T-cell (primary cell): ENCODE measurements around the gene TFB1M. TPM values are rescaled to one million over a fixed set of nuclear protein-coding genes. Genes with fewer than 3 reads are reported as not detected.

Experiments
- ATAC-seq, 4 experiments: fragments of 200-7000 bp in 3 of 4; fragments of 150-1000 bp in 1 of 4; cut with Tn5 transposase; replicated peaks in 1 of 4; 1 replicate in 3 of 4; 2 replicates in 1 of 4; pipeline ENCODE4 v1.10.0; 2021; ENCODE audit warnings: moderate library complexity in 3 of 4, mild to moderate bottlenecking in 2 of 4, moderate number of reproducible peaks in 1 of 4
- CTCF ChIA-PET, 2 donors: fragments of 300-600 bp; sonication (Branson Sonifier 250); formaldehyde crosslinking; loops; one replicate each; lab custom pipeline; 2022; ENCODE audit warnings: antibody characterized with exemption in 2 of 2; lab: Charles Lee
- POLR2A ChIA-PET, 2 donors: fragments of 300-600 bp; sonication (Branson Sonifier 250); formaldehyde crosslinking; loops; one replicate each; lab custom pipeline; 2022; ENCODE audit warnings: antibody characterized with exemption in 2 of 2; lab: Charles Lee
- DNase-seq, 35 experiments: peaks; one replicate each; pipeline versions ENCODE4 v3.0.0 to v3.0.0-alpha.2; 2013 to 2023
- H3K27ac ChIP-seq: one replicate; pipeline ENCODE4 v1.5.1; 2013; ENCODE audit warnings: low read length
- H3K27me3 ChIP-seq, 2 experiments: replicated peaks in 1 of 2; 1 replicate in 1 of 2; 2 replicates in 1 of 2; pipeline versions ENCODE4 v1.6.1 to v1.7.0; 2013; ENCODE audit warnings: low read length in 1 of 2, mixed read lengths in 1 of 2; ENCODE audit not compliant: control insufficient read depth in 2 of 2, insufficient read depth in 2 of 2; ENCODE audit errors: extremely low read depth in 1 of 2
- H3K36me3 ChIP-seq, 2 donors: 1 replicate in 1 of 2; 2 replicates in 1 of 2; pipeline versions ENCODE4 v1.6.1 to v1.7.0; 2013; ENCODE audit warnings: low read length in 1 of 2; ENCODE audit not compliant: control insufficient read depth in 2 of 2, insufficient read depth in 1 of 2; ENCODE audit errors: extremely low read depth in 1 of 2
- H3K4me1 ChIP-seq, 2 experiments: 1 replicate in 1 of 2; 2 replicates in 1 of 2; pipeline versions ENCODE4 v1.6.1 to v1.7.0; 2013; ENCODE audit warnings: low read length in 2 of 2, mixed read lengths in 1 of 2; ENCODE audit not compliant: insufficient read depth in 2 of 2, control insufficient read depth in 1 of 2; ENCODE audit errors: extremely low read depth in 1 of 2
- H3K4me3 ChIP-seq, 2 donors: 1 replicate in 1 of 2; 2 replicates in 1 of 2; pipeline versions ENCODE4 v1.5.1 to v1.7.0; 2013; ENCODE audit warnings: mild to moderate bottlenecking in 2 of 2, low read length in 1 of 2, moderate library complexity in 1 of 2; ENCODE audit not compliant: control insufficient read depth in 1 of 2; ENCODE audit errors: extremely low read depth in 1 of 2
- H3K9me3 ChIP-seq: 2 replicates; pipeline ENCODE4 v1.7.0; 2013
- H3K27ac Mint-ChIP-seq, 2 donors: one replicate each; pipeline ENCODE4 v1.8.0; 2020 to 2021; ENCODE audit warnings: mild to moderate bottlenecking in 2 of 2, mixed read lengths in 2 of 2
- H3K27me3 Mint-ChIP-seq, 2 donors: one replicate each; pipeline ENCODE4 v1.8.0; 2021 to 2022; ENCODE audit warnings: mixed read lengths in 2 of 2
- H3K36me3 Mint-ChIP-seq: one replicate; pipeline ENCODE4 v1.8.0; 2021; ENCODE audit warnings: mixed read lengths
- H3K4me1 Mint-ChIP-seq, 3 donors: one replicate each; pipeline ENCODE4 v1.8.0; 2020 to 2022; ENCODE audit warnings: mixed read lengths in 3 of 3, mild to moderate bottlenecking in 1 of 3
- H3K4me3 Mint-ChIP-seq, 3 donors: one replicate each; pipeline ENCODE4 v1.8.0; 2020 to 2022; ENCODE audit warnings: mild to moderate bottlenecking in 3 of 3, mixed read lengths in 3 of 3, moderate library complexity in 3 of 3
- H3K9me3 Mint-ChIP-seq, 3 donors: one replicate each; pipeline ENCODE4 v1.8.0; 2020 to 2022; ENCODE audit warnings: mixed read lengths in 3 of 3
- WGBS: methylation state at CpG from one replicate; pipeline ENCODE4 v1.1.5; 2013; ENCODE audit warnings: missing lambda C conversion rate; ENCODE audit not compliant: insufficient coverage; 5-methylcytosine and 5-hydroxymethylcytosine counted together
- total RNA-seq, 35 experiments: library from RNA in 6 of 35; stranded (reverse) in 6 of 35; fragments of 120-200 nt in 1 of 35; gene quantifications; one replicate each; pipeline versions ENCODE4 v1.2.1 to v1.2.4 and lab custom pipeline; 2013 to 2026

Gene TFB1M
- total RNA-seq, 5 donors from 2014 or later (not counting 1 experiment from before 2014, with no cell fraction given): 19.9 to 31.1 (median 26.8) TPM

- peaks cover 26 to 46% (median 27%) of the 10 kb centered on the region in 3 donors for H3K9me3 Mint-ChIP-seq
- no CpG with 5 or more reads among the region's 5 CpGs for WGBS
- CTCF ChIA-PET: no interaction called here
Observed at GRCh38 chr6:155351273-155352129, 37.2 kb upstream of the TFB1M start.

GRCh38 chr6:155349956-155350355 lies 35.7 kb upstream of the TFB1M start:
- H3K27me3 Mint-ChIP-seq: peaks cover 4 to 21% of the 10 kb centered on the region in 2 donors

More at GRCh38 chr6:155351273-155352129, 37.2 kb upstream of the TFB1M start:
- H3K36me3 Mint-ChIP-seq: peaks cover 13% of the 10 kb centered on the region
- Histone ChIP-seq H3K9me3 (no peaks in the 10 kb centered on the region), H3K4me1 (no peaks in the 10 kb centered on the region), H3K36me3 (no peaks in the 10 kb centered on the region), H3K27ac (no peak overlapping the region), H3K27me3 (peaks cover 0 to 24% of the 10 kb centered on the region in 2 experiments), H3K4me3 (no peak overlapping the region)
- ATAC-seq (no peak), DNase-seq (no peak)
- no peak overlapping the region for H3K4me3 Mint-ChIP-seq
- no peak overlapping the region for H3K27ac Mint-ChIP-seq
- POLR2A ChIA-PET: no interaction called here
- peaks cover 4 to 24% of the 10 kb centered on the region in 2 donors for H3K27me3 Mint-ChIP-seq
- no peaks in the 10 kb centered on the region for H3K4me1 Mint-ChIP-seq

GRCh38 chr6:155349129-155349528 lies 34.8 kb upstream of the TFB1M start:
- Histone ChIP-seq H3K4me1 (no peaks in the 10 kb centered on the region), H3K9me3 (no peaks in the 10 kb centered on the region), H3K27ac (no peak overlapping the region), H3K36me3 (no peaks in the 10 kb centered on the region), H3K27me3 (peaks cover 0 to 24% of the 10 kb centered on the region in 2 experiments), H3K4me3 (no peak overlapping the region)
- H3K4me3 Mint-ChIP-seq: no peak overlapping the region
- ATAC-seq (no peak), DNase-seq (no peak)
- peaks cover 4 to 17% of the 10 kb centered on the region in 2 donors for H3K27me3 Mint-ChIP-seq
- no peaks in the 10 kb centered on the region for H3K4me1 Mint-ChIP-seq
- H3K36me3 Mint-ChIP-seq: peaks cover 8% of the 10 kb centered on the region
- POLR2A ChIA-PET: no interaction called here
- H3K9me3 Mint-ChIP-seq: peaks cover 16 to 43% (median 28%) of the 10 kb centered on the region in 3 donors
- CTCF ChIA-PET: interaction anchor here in 1 of 2 donors (0.5 kb wide), 1 partner anchor 163 kb away, joined by 4 read pairs; no protein-coding TSS in a partner anchor
- no peak overlapping the region for H3K27ac Mint-ChIP-seq
- WGBS: no CpG with 5 or more reads among the region's 2 CpGs

More at GRCh38 chr6:155349956-155350355, 35.7 kb upstream of the TFB1M start:
- no peak for ATAC-seq
- 92% methylated on average over 2 of the region's 6 CpGs for WGBS
- POLR2A ChIA-PET: no interaction called here
- CTCF ChIA-PET: interaction anchor here in 1 of 2 donors (0.5 to 0.6 kb wide), 2 partner anchors 162 to 657 kb away, joined by 4 read pairs; no protein-coding TSS in a partner anchor
- Histone ChIP-seq H3K9me3 (no peaks in the 10 kb centered on the region), H3K4me1 (no peaks in the 10 kb centered on the region), H3K36me3 (no peaks in the 10 kb centered on the region), H3K4me3 (no peak overlapping the region), H3K27ac (no peak overlapping the region), H3K27me3 (peaks cover 0 to 24% of the 10 kb centered on the region in 2 experiments)
- H3K27ac Mint-ChIP-seq: no peak overlapping the region
- peaks cover 23 to 51% (median 32%) of the 10 kb centered on the region in 3 donors for H3K9me3 Mint-ChIP-seq
- no peak for DNase-seq
- no peaks in the 10 kb centered on the region for H3K4me1 Mint-ChIP-seq
- H3K4me3 Mint-ChIP-seq: no peak overlapping the region
- peaks cover 13% of the 10 kb centered on the region for H3K36me3 Mint-ChIP-seq

GRCh38 chr6:155347800-155348199 lies 33.5 kb upstream of the TFB1M start:
- Histone ChIP-seq H3K9me3 (no peaks in the 10 kb centered on the region), H3K4me1 (no peaks in the 10 kb centered on the region), H3K27ac (no peak overlapping the region), H3K27me3 (peaks cover 0 to 20% of the 10 kb centered on the region in 2 experiments), H3K36me3 (no peaks in the 10 kb centered on the region), H3K4me3 (no peak overlapping the region)
- Mint-ChIP-seq H3K27ac (no peak overlapping the region), H3K36me3 (peaks cover 8% of the 10 kb centered on the region), H3K4me1 (no peaks in the 10 kb centered on the region), H3K4me3 (no peak overlapping the region), H3K9me3 (peaks cover 16 to 32% (median 24%) of the 10 kb centered on the region in 3 donors), H3K27me3 (peaks cover 4 to 17% of the 10 kb centered on the region in 2 donors)
- ATAC-seq (no peak), DNase-seq (no peak)
- ChIA-PET POLR2A (no interaction called here), CTCF (interaction anchor here in 1 of 2 donors (0.6 kb wide), 1 partner anchor 19 kb away, joined by 3 read pairs; no protein-coding TSS in a partner anchor)
- 38% methylated on average over 1 of the region's 1 CpG for WGBS

GRCh38 chr6:155346957-155347356 lies 32.7 kb upstream of the TFB1M start:
- Histone ChIP-seq H3K36me3 (no peaks in the 10 kb centered on the region), H3K9me3 (no peaks in the 10 kb centered on the region), H3K4me3 (no peak overlapping the region), H3K27ac (no peak overlapping the region), H3K27me3 (peaks cover 0 to 20% of the 10 kb centered on the region in 2 experiments), H3K4me1 (no peaks in the 10 kb centered on the region)
- Mint-ChIP-seq H3K36me3 (peaks cover 8% of the 10 kb centered on the region), H3K27ac (no peak overlapping the region), H3K27me3 (peaks cover 4 to 14% of the 10 kb centered on the region in 2 donors), H3K9me3 (peaks cover 16 to 32% (median 24%) of the 10 kb centered on the region in 3 donors), H3K4me1 (no peaks in the 10 kb centered on the region), H3K4me3 (no peak overlapping the region)
- ATAC-seq (no peak), DNase-seq (no peak)
- ChIA-PET CTCF (no interaction called here), POLR2A (no interaction called here)

- no peak overlapping the region for H3K27ac Mint-ChIP-seq
- peaks cover 0 to 10% of the 10 kb centered on the region in 2 experiments for H3K27me3 ChIP-seq
- no peak overlapping the region for H3K27ac ChIP-seq
- H3K4me1 Mint-ChIP-seq: peaks cover 3 to 10% (median 9%) of the 10 kb centered on the region in 3 donors
- no peak overlapping the region for H3K4me3 ChIP-seq
- H3K9me3 ChIP-seq: no peaks in the 10 kb centered on the region
- H3K27me3 Mint-ChIP-seq: peaks cover 0 to 5% of the 10 kb centered on the region in 2 donors
- H3K36me3 Mint-ChIP-seq: peaks cover 12% of the 10 kb centered on the region
- ChIA-PET POLR2A (no interaction called here), CTCF (no interaction called here)
- no peaks in the 10 kb centered on the region for H3K4me1 ChIP-seq
- no peak overlapping the region for H3K4me3 Mint-ChIP-seq
- H3K36me3 ChIP-seq: no peaks in the 10 kb centered on the region
- no peak for DNase-seq
- H3K9me3 Mint-ChIP-seq: peaks cover 19 to 37% (median 28%) of the 10 kb centered on the region in 3 donors
- WGBS: no CpG with 5 or more reads among the region's 2 CpGs
- no peak for ATAC-seq
Observed at GRCh38 chr6:155344341-155345006, 30.2 kb upstream of the TFB1M start.
